H1 (cell line): ENCODE measurements around the gene WDR31. TPM values are rescaled to one million over a fixed set of nuclear protein-coding genes. Genes with fewer than 3 reads are reported as not detected.

ENCODE experiments used
- CTCF ChIA-PET: fragments of 300-600 bp; sonication (Branson Sonifier 250); formaldehyde crosslinking; loops from one replicate; lab custom pipeline; 2021; ENCODE audit not compliant: partially characterized antibody; lab: Charles Lee
- POLR2A ChIA-PET: fragments of 300-600 bp; sonication (Branson Sonifier 250); formaldehyde crosslinking; loops from one replicate; lab custom pipeline; 2021; ENCODE audit warnings: inconsistent platforms; ENCODE audit not compliant: partially characterized antibody; lab: Charles Lee
- DNase-seq, 2 experiments: peaks; one replicate each; pipeline versions ENCODE4 v3.0.0 to v3.0.0-alpha.2; 2010 to 2022; ENCODE audit warnings: low spot score in 2 of 2, low read depth in 1 of 2, mixed read lengths in 1 of 2
- FAIRE-seq: peaks from 2 replicates; lab custom pipeline; 2011; peaks lifted over from hg19 to GRCh38; lab: Jason Lieb, UNC
- H2AFZ ChIP-seq: 2 replicates; pipeline ENCODE4 v1.8.1; 2012; ENCODE audit warnings: low read length, inconsistent platforms
- H2AK5ac ChIP-seq: 2 replicates; pipeline ENCODE4 v1.6.1; 2013; ENCODE audit warnings: low read depth, low read length
- H2BK120ac ChIP-seq: replicated peaks from 2 replicates; pipeline ENCODE3; 2013; ENCODE audit warnings: low read depth, low read length, inconsistent platforms
- H2BK12ac ChIP-seq: 2 replicates; pipeline ENCODE4 v1.6.1; 2013; ENCODE audit warnings: low read depth, low read length
- H2BK15ac ChIP-seq: 2 replicates; pipeline ENCODE4 v1.6.1; 2013; ENCODE audit warnings: low read length
- H2BK20ac ChIP-seq: 2 replicates; pipeline ENCODE4 v1.6.1; 2013; ENCODE audit warnings: low read length
- H2BK5ac ChIP-seq: 2 replicates; pipeline ENCODE4 v1.6.1; 2013; ENCODE audit warnings: low read depth, low read length
- H3K14ac ChIP-seq: 2 replicates; pipeline ENCODE4 v1.6.1; 2013; ENCODE audit warnings: inconsistent platforms; ENCODE audit not compliant: insufficient read length
- H3K18ac ChIP-seq: 2 replicates; pipeline ENCODE4 v1.6.1; 2013; ENCODE audit warnings: low read length; ENCODE audit errors: extremely low read depth
- H3K23ac ChIP-seq: 2 replicates; pipeline ENCODE4 v1.6.1; 2013; ENCODE audit warnings: inconsistent platforms; ENCODE audit not compliant: insufficient read length
- H3K23me2 ChIP-seq: 2 replicates; pipeline ENCODE4 v1.6.1; 2013; ENCODE audit warnings: low read depth, low read length
- H3K27ac ChIP-seq: 2 replicates; pipeline ENCODE4 v1.6.1; 2011; ENCODE audit warnings: low read depth, low read length, inconsistent platforms
- H3K27me3 ChIP-seq, 4 experiments: replicated peaks in 1 of 4; 1 replicate in 1 of 4; 2 replicates in 3 of 4; pipeline versions ENCODE4 v1.6.1 to v1.8.1; 2011 to 2013; ENCODE audit warnings: low read length in 3 of 4, mild to moderate bottlenecking in 3 of 4, inconsistent platforms in 2 of 4, mixed read lengths in 2 of 4, moderate library complexity in 1 of 4; ENCODE audit not compliant: control insufficient read depth in 3 of 4, insufficient read depth in 3 of 4; ENCODE audit errors: extremely low read depth in 1 of 4
- H3K36me3 ChIP-seq, 4 experiments: 2 replicates each; pipeline versions ENCODE4 v1.6.1 to v1.8.1; 2011 to 2013; ENCODE audit warnings: mild to moderate bottlenecking in 4 of 4, low read length in 3 of 4, moderate library complexity in 2 of 4, control low read depth in 1 of 4, inconsistent platforms in 1 of 4; ENCODE audit not compliant: insufficient read depth in 4 of 4, control insufficient read depth in 2 of 4
- H3K4ac ChIP-seq: replicated peaks from 2 replicates; pipeline ENCODE3; 2013; ENCODE audit warnings: low read length, low read depth, mixed read lengths, inconsistent platforms; ENCODE audit not compliant: insufficient read length
- H3K4me1 ChIP-seq, 4 experiments: replicated peaks in 1 of 4; 1 replicate in 1 of 4; 2 replicates in 3 of 4; pipeline versions ENCODE4 v1.6.1 to v1.8.1; 2011 to 2013; ENCODE audit warnings: low read length in 3 of 4, inconsistent platforms in 2 of 4, mixed read lengths in 1 of 4; ENCODE audit not compliant: insufficient read depth in 4 of 4, control insufficient read depth in 3 of 4
- H3K4me2 ChIP-seq, 2 experiments: 2 replicates each; pipeline versions ENCODE4 v1.6.1 to v1.8.1; 2011 to 2013; ENCODE audit warnings: low read depth in 2 of 2, low read length in 2 of 2, control low read depth in 1 of 2, inconsistent platforms in 1 of 2, mild to moderate bottlenecking in 1 of 2; ENCODE audit not compliant: insufficient read depth in 1 of 2
- H3K4me3 ChIP-seq, 4 experiments: fragments of 200-600, 300-600 bp in 1 of 4; sonication (generic), shearing (Covaris generic), sonication (Bioruptor Twin) in 1 of 4; 2 replicates each; pipeline versions ENCODE4 v1.5.1 to v1.8.1; 2011 to 2016; ENCODE audit warnings: low read length in 4 of 4, low read depth in 3 of 4, control low read depth in 2 of 4, inconsistent platforms in 2 of 4, mild to moderate bottlenecking in 2 of 4, mixed read lengths in 1 of 4, moderate library complexity in 1 of 4; ENCODE audit not compliant: insufficient read depth in 2 of 4; ENCODE audit errors: extremely low read depth in 1 of 4
- H3K56ac ChIP-seq: replicated peaks from 2 replicates; pipeline ENCODE3; 2013; ENCODE audit warnings: low read depth, mild to moderate bottlenecking, mixed read lengths, low read length, inconsistent platforms; ENCODE audit not compliant: insufficient read length
- H3K79me1 ChIP-seq: 2 replicates; pipeline ENCODE4 v1.6.1; 2013; ENCODE audit warnings: low read depth, low read length, control low read depth
- H3K79me2 ChIP-seq, 2 experiments: 2 replicates each; pipeline versions ENCODE4 v1.6.1 to v1.8.1; 2012 to 2013; ENCODE audit warnings: low read length in 2 of 2, mild to moderate bottlenecking in 2 of 2, inconsistent platforms in 1 of 2; ENCODE audit not compliant: insufficient read depth in 2 of 2, control insufficient read depth in 1 of 2
- H3K9ac ChIP-seq, 4 experiments: replicated peaks in 1 of 4; 1 replicate in 1 of 4; 2 replicates in 3 of 4; pipeline versions ENCODE4 v1.6.1 to v1.8.1; 2011 to 2013; ENCODE audit warnings: low read depth in 3 of 4, low read length in 3 of 4, control low read depth in 2 of 4, mild to moderate bottlenecking in 2 of 4, moderate library complexity in 2 of 4, inconsistent platforms in 1 of 4; ENCODE audit errors: extremely low read depth in 1 of 4
- H3K9me3 ChIP-seq, 2 experiments: 2 replicates each; pipeline versions ENCODE4 v1.6.1 to v1.8.1; 2012 to 2013; ENCODE audit warnings: mild to moderate bottlenecking in 2 of 2, moderate library complexity in 2 of 2, control low read depth in 1 of 2, inconsistent platforms in 1 of 2, low read depth in 1 of 2, low read length in 1 of 2, mixed read lengths in 1 of 2; ENCODE audit not compliant: insufficient read depth in 2 of 2
- H4K20me1 ChIP-seq, 2 experiments: replicated peaks in 1 of 2; 2 replicates each; pipeline versions ENCODE3 to v1.8.1; 2011 to 2013; ENCODE audit warnings: inconsistent platforms in 2 of 2, low read length in 2 of 2, mild to moderate bottlenecking in 1 of 2; ENCODE audit not compliant: insufficient read depth in 2 of 2, control insufficient read depth in 1 of 2
- H4K5ac ChIP-seq: 2 replicates; pipeline ENCODE4 v1.6.1; 2013; ENCODE audit warnings: low read length, low read depth, mixed read lengths, inconsistent platforms; ENCODE audit not compliant: insufficient read length
- H4K8ac ChIP-seq: 2 replicates; pipeline ENCODE4 v1.8.0; 2013; ENCODE audit warnings: mild to moderate bottlenecking, moderate library complexity, low read length, inconsistent platforms; ENCODE audit not compliant: insufficient read depth; ENCODE audit errors: extremely low read depth
- H4K91ac ChIP-seq: replicated peaks from 2 replicates; pipeline ENCODE3; 2013; ENCODE audit warnings: low read length, mixed read lengths, inconsistent platforms; ENCODE audit not compliant: insufficient read length
- WGBS, 2 experiments: shearing (Covaris generic) in 1 of 2; methylation state at CpG; one replicate each; pipeline versions ENCODE4 v1.1.6 to v1.1.7; 2013 to 2015; ENCODE audit warnings: low lambda C conversion rate in 2 of 2, mixed read lengths in 2 of 2, inconsistent platforms in 1 of 2, low coverage in 1 of 2, missing lambda C conversion rate in 1 of 2; ENCODE audit not compliant: insufficient replicate concordance in 2 of 2, insufficient coverage in 1 of 2, insufficient read length in 1 of 2; ENCODE audit errors: extremely low coverage in 1 of 2, missing lambda C conversion rate in 1 of 2; 5-methylcytosine and 5-hydroxymethylcytosine counted together
- polyA plus RNA-seq, 7 experiments: library from polyadenylated mRNA; depleted of rRNA in 3 of 7; stranded (reverse) in 5 of 7; unstranded in 2 of 7; fragments of >200 nt in 5 of 7; fragments of 200-250 nt in 2 of 7; gene quantifications; 1 replicate in 5 of 7; 2 replicates in 1 of 7; 4 replicates in 1 of 7; pipeline versions ENCODE4 v1.2.1 to v1.2.3, GENCODE V29; 2011 to 2013; ENCODE audit warnings: missing spikeins in 2 of 7, mixed read lengths in 2 of 7
- total RNA-seq: library from RNA; stranded (reverse); fragmentation: NEBNext Ultra II Directional; extraction: Animal tissue kit (Norgen Biotek cat#: 25700); gene quantifications from 2 replicates; pipeline ENCODE4 v1.2.1, GENCODE V29; 2021

The WDR31 gene
- total and polyA plus RNA-seq, 2 of the 8 experiments (the other 6 are each of a cell fraction or from before 2014, with no cell fraction given) = 0.27 to 0.28 TPM

DNA sequence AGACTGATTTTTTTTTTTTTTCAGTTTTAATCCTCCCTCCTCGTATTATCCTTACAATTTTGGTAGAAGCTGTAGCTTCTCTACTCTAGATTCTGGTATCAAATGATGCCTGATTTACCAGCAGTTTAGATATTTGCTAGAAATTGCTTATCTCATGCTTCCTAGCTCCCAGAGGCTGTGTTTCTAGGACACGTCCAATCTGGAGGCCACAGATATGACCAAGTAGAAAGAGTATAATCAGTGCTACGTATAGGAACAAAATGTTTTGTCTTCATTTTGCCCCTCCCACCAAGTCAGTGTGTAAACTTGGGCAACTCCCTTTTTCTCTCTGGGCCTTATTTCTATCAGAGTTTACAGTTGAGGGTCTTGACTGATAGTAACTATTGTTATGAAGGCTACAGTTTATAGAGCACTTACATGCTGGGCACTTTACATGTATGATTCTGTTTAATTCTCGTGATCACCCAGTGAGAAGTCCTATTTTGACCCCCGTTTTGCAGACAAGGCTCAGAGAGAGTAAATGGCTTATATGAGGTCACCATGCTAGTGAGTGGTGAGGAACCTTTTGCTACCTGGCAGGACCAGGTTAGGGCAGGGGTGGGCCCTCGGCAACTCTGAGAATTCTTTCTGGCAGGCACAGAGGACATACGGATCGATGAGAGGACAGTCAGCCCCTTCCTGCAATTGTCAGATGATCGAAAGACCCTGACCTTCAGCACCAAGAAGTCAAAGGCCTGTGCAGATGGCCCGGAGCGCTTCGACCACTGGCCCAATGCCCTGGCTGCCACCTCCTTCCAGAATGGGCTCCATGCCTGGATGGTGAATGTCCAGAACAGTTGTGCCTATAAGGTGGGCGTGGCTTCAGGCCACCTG, 29.1 kb upstream of the WDR31 start:
- no peak overlapping the region for H3K14ac ChIP-seq
- no peak overlapping the region for H2BK12ac ChIP-seq
- no peak overlapping the region for H2BK5ac ChIP-seq
- H3K79me2 ChIP-seq = no peaks in the 10 kb centered on the region
- H3K4me1 ChIP-seq = peaks cover 0 to 5% (median 2%) of the 10 kb centered on the region in 4 experiments; a peak in 3 of 7 replicates
- H3K23me2 ChIP-seq = no peaks in the 10 kb centered on the region
- ChIA-PET CTCF (interaction anchor here (1.7 to 2.3 kb wide), 2 partner anchors 13 to 58 kb away, joined by 4 to 9 read pairs; no protein-coding TSS in a partner anchor), POLR2A (interaction anchor here (0.6 to 2.8 kb wide), 2 partner anchors 19 to 1244 kb away, joined by 3 to 11 read pairs; partner anchors contain the start of gene BSPRY)
- no peak overlapping the region for H4K91ac ChIP-seq
- no peak overlapping the region for H3K4ac ChIP-seq
- H4K5ac ChIP-seq = no peak overlapping the region
- H3K9me3 ChIP-seq = no peaks in the 10 kb centered on the region
- FAIRE-seq (no peak), DNase-seq (no peak)
- H3K4me2 ChIP-seq = no peak overlapping the region
- no peak overlapping the region for H3K4me3 ChIP-seq
- no peak overlapping the region for H3K9ac ChIP-seq
- no peaks in the 10 kb centered on the region for H3K79me1 ChIP-seq
- no peaks in the 10 kb centered on the region for H3K27me3 ChIP-seq
- H4K20me1 ChIP-seq = peaks cover 0 to 2% of the 10 kb centered on the region in 2 experiments
- H3K56ac ChIP-seq = no peak overlapping the region
- H2BK120ac ChIP-seq = no peak overlapping the region
- H3K27ac ChIP-seq = no peak overlapping the region
- H2AK5ac ChIP-seq = no peak overlapping the region
- H3K23ac ChIP-seq = no peak overlapping the region
- H2AFZ ChIP-seq = no peak overlapping the region
- H2BK20ac ChIP-seq = no peak overlapping the region
- no peak overlapping the region for H2BK15ac ChIP-seq
- H4K8ac ChIP-seq = no peak overlapping the region
- 80% methylated on average over 13 of the region's 13 CpGs; no CpG with 5 or more reads in 1 of the 2 experiments for WGBS, 2 experiments
- peaks cover 0 to 17% (median 2%) of the 10 kb centered on the region in 4 experiments; a peak in 4 of 8 replicates for H3K36me3 ChIP-seq
- H3K18ac ChIP-seq = no peak overlapping the region
